Neuronal stem cell (in vitro differentiated cells): ENCODE data around the gene SF3B2. TPM values are rescaled to one million over a fixed set of nuclear protein-coding genes. Genes with fewer than 3 reads are reported as not detected.
A peak's percentile ranks its signal among the peaks of the same experiment; 100 is the strongest.

Experiments
- DNase-seq: peaks from one replicate; pipeline ENCODE4 v3.0.0-alpha.2; 2013; ENCODE audit warnings: low spot score
- H2AFZ ChIP-seq: one replicate; pipeline ENCODE4 v1.6.1; 2013; ENCODE audit warnings: mild to moderate bottlenecking, low read length, inconsistent platforms
- H2AK5ac ChIP-seq: 2 replicates; pipeline ENCODE4 v1.6.1; 2013; ENCODE audit warnings: low read depth, mild to moderate bottlenecking, inconsistent platforms, low read length, moderate library complexity, mixed read lengths
- H2BK120ac ChIP-seq: 2 replicates; pipeline ENCODE4 v1.6.1; 2013; ENCODE audit warnings: low read depth, mild to moderate bottlenecking, inconsistent platforms, low read length, moderate library complexity, mixed read lengths
- H2BK12ac ChIP-seq: one replicate; pipeline ENCODE4 v1.6.1; 2013; ENCODE audit warnings: low read length, inconsistent platforms
- H2BK15ac ChIP-seq: 2 replicates; pipeline ENCODE4 v1.6.1; 2013; ENCODE audit warnings: mild to moderate bottlenecking, low read length, inconsistent platforms, mixed read lengths
- H2BK5ac ChIP-seq: one replicate; pipeline ENCODE4 v1.6.1; 2013; ENCODE audit warnings: inconsistent platforms, mild to moderate bottlenecking, low read length, moderate library complexity
- H3K14ac ChIP-seq: one replicate; pipeline ENCODE4 v1.6.1; 2013; ENCODE audit warnings: low read length, inconsistent platforms
- H3K18ac ChIP-seq: 2 replicates; pipeline ENCODE4 v1.6.1; 2013; ENCODE audit warnings: low read length, inconsistent platforms
- H3K23ac ChIP-seq: 2 replicates; pipeline ENCODE4 v1.6.1; 2013; ENCODE audit warnings: low read depth, mild to moderate bottlenecking, mixed read lengths, low read length, inconsistent platforms; ENCODE audit not compliant: poor library complexity
- H3K27ac ChIP-seq: replicated peaks from 3 replicates; pipeline ENCODE4 v1.5.1; 2013; ENCODE audit warnings: low read length, inconsistent platforms
- H3K27me3 ChIP-seq, 3 experiments: 2 replicates each; pipeline ENCODE4 v1.6.1; 2013; ENCODE audit warnings: low read length in 3 of 3, mild to moderate bottlenecking in 2 of 3, inconsistent platforms in 1 of 3, low read depth in 1 of 3, mixed read lengths in 1 of 3, moderate library complexity in 1 of 3; ENCODE audit not compliant: control insufficient read depth in 3 of 3, insufficient read depth in 3 of 3
- H3K36me3 ChIP-seq, 2 donors: replicated peaks in 1 of 2; 2 replicates each; pipeline ENCODE4 v1.6.1; 2013; ENCODE audit warnings: low read length in 2 of 2; ENCODE audit not compliant: control insufficient read depth in 2 of 2, insufficient read depth in 2 of 2
- H3K4ac ChIP-seq: 2 replicates; pipeline ENCODE4 v1.6.1; 2013; ENCODE audit warnings: inconsistent platforms, mild to moderate bottlenecking, low read length, moderate library complexity
- H3K4me1 ChIP-seq, 2 donors: 1 replicate in 1 of 2; 2 replicates in 1 of 2; pipeline ENCODE4 v1.6.1; 2013; ENCODE audit warnings: low read length in 2 of 2, low read depth in 1 of 2; ENCODE audit not compliant: control insufficient read depth in 2 of 2, insufficient read depth in 1 of 2
- H3K4me2 ChIP-seq: one replicate; pipeline ENCODE4 v1.6.1; 2013; ENCODE audit warnings: mild to moderate bottlenecking, low read length, inconsistent platforms; ENCODE audit not compliant: insufficient read depth, poor library complexity, severe bottlenecking
- H3K4me3 ChIP-seq, 2 donors: 2 replicates each; pipeline ENCODE4 v1.5.1; 2013; ENCODE audit warnings: low read length in 2 of 2, mild to moderate bottlenecking in 2 of 2, inconsistent platforms in 1 of 2, moderate library complexity in 1 of 2
- H3K79me1 ChIP-seq: one replicate; pipeline ENCODE4 v1.6.1; 2013; ENCODE audit warnings: low read depth, mild to moderate bottlenecking, inconsistent platforms, low read length, moderate library complexity
- H3K9ac ChIP-seq: one replicate; pipeline ENCODE4 v1.6.1; 2013; ENCODE audit warnings: mild to moderate bottlenecking, low read depth, low read length, inconsistent platforms; ENCODE audit not compliant: poor library complexity
- H3K9me3 ChIP-seq, 2 donors: replicated peaks in 1 of 2; 2 replicates each; pipeline versions ENCODE3 to v1.6.1; 2013; ENCODE audit warnings: low read length in 2 of 2, mild to moderate bottlenecking in 2 of 2, inconsistent platforms in 1 of 2, low read depth in 1 of 2, mixed read lengths in 1 of 2, moderate library complexity in 1 of 2; ENCODE audit not compliant: control insufficient read depth in 2 of 2, insufficient read depth in 1 of 2
- H4K8ac ChIP-seq: one replicate; pipeline ENCODE4 v1.6.1; 2013; ENCODE audit warnings: low read depth, mild to moderate bottlenecking, inconsistent platforms, low read length, moderate library complexity
- H4K91ac ChIP-seq: one replicate; pipeline ENCODE4 v1.6.1; 2013; ENCODE audit warnings: low read length, low read depth, mild to moderate bottlenecking, inconsistent platforms; ENCODE audit not compliant: poor library complexity
- WGBS, 2 donors: extraction: QIAGEN DNeasy Blood & Tissue Kit; methylation state at CpG; one replicate each; pipeline ENCODE4 v1.1.7; 2013; ENCODE audit warnings: missing lambda C conversion rate in 2 of 2, mixed read lengths in 1 of 2; ENCODE audit not compliant: insufficient read length in 2 of 2, insufficient replicate concordance in 1 of 2; ENCODE audit errors: extremely low coverage in 2 of 2; 5-methylcytosine and 5-hydroxymethylcytosine counted together
- polyA plus RNA-seq, 2 experiments: library from polyadenylated mRNA; stranded (reverse); fragments of 200-250 nt; gene quantifications; one replicate each; pipeline ENCODE4 v1.2.3, GENCODE V29; 2013

SF3B2 gene
- 125 TPM for polyA plus RNA-seq (2013, experiment 1 of 2)
- 126 TPM for polyA plus RNA-seq (2013, experiment 2 of 2)

DNA sequence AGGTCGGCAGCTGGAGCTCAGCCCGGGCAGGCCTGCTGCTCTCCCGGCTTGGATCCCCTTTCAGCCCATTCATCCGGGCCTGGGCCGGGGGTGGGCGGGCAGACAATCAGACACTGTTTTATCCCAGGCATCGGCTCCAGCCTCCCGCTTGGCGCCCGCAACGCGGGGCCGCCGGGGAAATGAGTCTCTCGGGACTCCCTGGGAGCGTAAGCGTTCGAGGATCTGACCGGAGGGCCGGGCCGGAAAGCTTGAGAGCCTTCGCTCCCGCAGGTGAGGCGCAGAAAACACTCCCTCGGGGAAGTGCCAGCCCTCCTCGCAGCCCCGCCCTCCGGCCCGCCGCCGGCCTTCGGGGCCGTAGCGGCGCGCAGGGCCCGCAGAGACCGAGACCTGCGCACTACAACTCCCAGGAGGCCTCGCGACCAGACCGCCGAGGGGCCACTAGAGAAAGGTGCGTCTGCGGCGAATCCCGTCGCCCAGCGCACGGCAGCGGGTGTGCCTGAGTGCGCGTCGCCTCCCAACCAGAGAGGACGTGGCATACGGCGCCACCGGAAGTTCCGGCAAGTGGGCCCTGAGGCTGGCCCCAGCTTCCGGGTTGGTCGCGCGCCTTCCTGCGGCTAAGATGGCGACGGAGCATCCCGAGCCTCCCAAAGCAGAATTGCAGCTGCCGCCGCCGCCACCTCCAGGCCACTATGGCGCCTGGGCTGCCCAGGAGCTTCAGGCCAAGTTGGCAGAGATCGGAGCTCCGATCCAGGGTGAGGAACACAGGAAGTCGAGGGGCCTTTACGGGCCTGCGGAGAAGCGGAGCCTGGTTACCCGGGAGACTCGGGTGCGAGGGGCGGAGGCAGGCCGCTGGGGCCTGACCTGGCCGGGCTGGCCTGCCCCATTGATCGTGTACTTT, at the start of gene SF3B2:
TSS of gene SF3B2 (plus strand) at position 599 of the 898 bp plus-strand sequence. CDS start at position 620, 21 bp downstream.
- H4K8ac ChIP-seq, result no peak within 1 kb of the TSS

GRCh38 chr11:66002648-66003225, 49.4 kb upstream of the SF3B2 start:
- peaks cover 39 to 56% of the 10 kb centered on the region in 2 donors for H3K36me3 ChIP-seq

More for the DNA sequence above, at the start of gene SF3B2:
- Histone ChIP-seq H3K27me3 (no peaks in the 10 kb centered on the region), H2BK15ac (peak within 1 kb of the TSS; percentile 68), H3K9ac (peak within 1 kb of the TSS; percentile 99), H4K91ac (no peak within 1 kb of the TSS), H2BK5ac (peak within 1 kb of the TSS; percentile 77), H3K23ac (peak within 1 kb of the TSS; percentile 77), H3K4me2 (peak within 1 kb of the TSS; percentile 91), H3K36me3 (peaks cover 17 to 39% of the 10 kb centered on the region in 2 donors), H3K14ac (peak within 1 kb of the TSS; percentile 87), H3K79me1 (peaks cover 10% of the 10 kb centered on the region), H2BK12ac (peak within 1 kb of the TSS; percentile 14), H3K27ac (peak within 1 kb of the TSS; percentile 95), H3K4me3 (peak within 1 kb of the TSS; percentile 93 to 96), H2AK5ac (peak within 1 kb of the TSS; percentile 95), H3K4me1 (peaks cover 19 to 23% of the 10 kb centered on the region in 2 donors), H3K9me3 (no peaks in the 10 kb centered on the region), H2AFZ (peak within 1 kb of the TSS; percentile 95), H3K4ac (peak within 1 kb of the TSS; percentile 44), H3K18ac (peak within 1 kb of the TSS; percentile 97), H2BK120ac (peak within 1 kb of the TSS; percentile 42)
- DNase-seq, result peak; percentile 97
- WGBS, 2 donors, result no CpG with 5 or more reads among the region's 84 CpGs

DNA sequence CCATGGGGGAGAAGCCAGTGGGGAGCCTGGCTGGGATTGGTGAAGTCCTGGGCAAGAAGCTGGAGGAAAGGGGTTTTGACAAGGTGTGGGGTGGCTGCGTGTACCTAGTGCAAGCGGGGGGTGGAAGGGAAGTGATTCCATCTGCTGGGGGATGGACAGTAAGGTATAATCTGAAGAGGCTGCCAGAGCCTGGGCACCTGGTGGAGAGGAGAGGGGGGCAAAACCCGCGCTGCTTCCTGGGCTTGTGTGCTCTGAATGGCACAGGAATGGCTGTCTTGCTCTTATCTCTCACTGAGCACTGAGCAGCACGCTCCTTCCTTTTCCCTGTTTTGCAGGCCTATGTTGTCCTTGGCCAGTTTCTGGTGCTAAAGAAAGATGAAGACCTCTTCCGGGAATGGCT, 48.9 kb upstream of the SF3B2 start:
- H4K8ac ChIP-seq, result no peak overlapping the region
- no peak overlapping the region for H3K27ac ChIP-seq
- H3K4ac ChIP-seq, result no peak overlapping the region
- no peak overlapping the region for H2BK5ac ChIP-seq
- no peak for DNase-seq
- H3K9me3 ChIP-seq, result peaks cover 0 to 2% of the 10 kb centered on the region in 2 donors
- peak overlapping the region; percentile 50 for H3K9ac ChIP-seq
- H3K4me2 ChIP-seq, result peak overlapping the region; percentile 82
- no peaks in the 10 kb centered on the region for H3K27me3 ChIP-seq
- H2BK12ac ChIP-seq, result no peak overlapping the region
- no peak overlapping the region for H3K23ac ChIP-seq
- H3K79me1 ChIP-seq, result peaks cover 9% of the 10 kb centered on the region
- H3K4me1 ChIP-seq, result peaks cover 6 to 10% of the 10 kb centered on the region in 2 donors
- H3K18ac ChIP-seq, result no peak overlapping the region
- H2AK5ac ChIP-seq, result peak overlapping the region; percentile 36
- peaks cover 33 to 51% of the 10 kb centered on the region in 2 donors for H3K36me3 ChIP-seq
- no CpG with 5 or more reads among the region's 6 CpGs for WGBS, 2 donors
- no peak overlapping the region for H3K14ac ChIP-seq
- H2BK15ac ChIP-seq, result no peak overlapping the region
- H4K91ac ChIP-seq, result no peak overlapping the region
- no peak overlapping the region for H2BK120ac ChIP-seq
- peak overlapping the region; percentile 76 to 100 for H3K4me3 ChIP-seq
- no peak overlapping the region for H2AFZ ChIP-seq

More at GRCh38 chr11:66002648-66003225, 49.4 kb upstream of the SF3B2 start:
- Histone ChIP-seq H3K27me3 (no peaks in the 10 kb centered on the region), H2BK12ac (no peak overlapping the region), H2AFZ (peak overlapping the region; percentile 86), H3K14ac (no peak overlapping the region), H2BK5ac (peak overlapping the region; percentile 88), H3K4me3 (peak overlapping the region; percentile 76 to 100), H3K4ac (no peak overlapping the region), H3K4me2 (peak overlapping the region; percentile 82), H4K8ac (no peak overlapping the region), H2BK120ac (no peak overlapping the region), H2BK15ac (no peak overlapping the region), H3K27ac (peak overlapping the region; percentile 94), H3K9ac (peak overlapping the region; percentile 97), H4K91ac (no peak overlapping the region), H3K23ac (peak overlapping the region; percentile 8), H3K18ac (peak overlapping the region; percentile 95), H2AK5ac (peak overlapping the region; percentile 36), H3K4me1 (peaks cover 6 to 10% of the 10 kb centered on the region in 2 donors), H3K9me3 (peaks cover 0 to 2% of the 10 kb centered on the region in 2 donors), H3K79me1 (peaks cover 9% of the 10 kb centered on the region)
- no peak for DNase-seq
- no CpG with 5 or more reads among the region's 40 CpGs for WGBS, 2 donors

DNA sequence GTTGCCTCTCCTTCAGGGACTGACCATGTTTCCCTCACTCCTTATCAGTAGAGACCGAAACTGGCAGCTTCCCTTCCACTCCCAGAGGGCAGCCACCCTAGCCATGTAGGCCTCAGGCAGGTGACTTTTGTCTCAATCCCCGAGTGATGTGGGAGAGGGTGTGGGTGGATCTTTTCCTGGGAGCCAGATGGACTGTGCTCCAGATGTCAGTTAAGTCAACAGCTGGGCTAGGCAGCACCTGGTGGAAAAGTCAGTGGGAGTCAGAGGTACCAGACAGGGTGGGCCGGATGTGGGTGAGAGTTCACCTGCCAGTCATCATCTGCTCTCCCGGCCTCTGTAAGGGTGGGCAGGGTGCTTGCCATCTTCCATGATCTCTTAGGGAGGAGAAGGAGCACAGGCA, 48.0 kb upstream of the SF3B2 start:
- Histone ChIP-seq H4K8ac (no peak overlapping the region), H3K14ac (no peak overlapping the region), H3K4me1 (peaks cover 8 to 10% of the 10 kb centered on the region in 2 donors), H2BK5ac (no peak overlapping the region), H3K9ac (no peak overlapping the region), H2BK15ac (no peak overlapping the region), H3K36me3 (peaks cover 28 to 42% of the 10 kb centered on the region in 2 donors), H3K18ac (no peak overlapping the region), H2AK5ac (no peak overlapping the region), H3K9me3 (peaks cover 0 to 2% of the 10 kb centered on the region in 2 donors), H2BK120ac (no peak overlapping the region), H3K23ac (no peak overlapping the region), H3K79me1 (peaks cover 9% of the 10 kb centered on the region), H2BK12ac (no peak overlapping the region), H3K4me3 (peak overlapping the region in 1 of 2 donors; percentile 11), H3K4me2 (no peak overlapping the region), H3K27ac (no peak overlapping the region), H3K4ac (no peak overlapping the region), H4K91ac (no peak overlapping the region), H3K27me3 (no peaks in the 10 kb centered on the region), H2AFZ (no peak overlapping the region)
- no CpG with 5 or more reads among the region's 4 CpGs for WGBS, 2 donors
- no peak for DNase-seq
